OCI-LY7 (cell line): ENCODE results near the gene SIN3B. TPM values are rescaled to one million over a fixed set of nuclear protein-coding genes. Genes with fewer than 3 reads are reported as not detected.

ENCODE experiments used
- BruUV-seq: library from RNA; stranded (reverse); fragments of 400-500 nt; replicated peaks from 2 replicates; lab custom pipeline; 2021; lab: Mats Ljungman, UMichigan
- CTCF ChIA-PET: fragments of 300-600 bp; sonication (Branson Sonifier 250); formaldehyde crosslinking; loops from one replicate; lab custom pipeline; 2022; ENCODE audit warnings: antibody characterized with exemption; ENCODE audit not compliant: unreplicated experiment; lab: Charles Lee
- POLR2A ChIA-PET: fragments of 300-600 bp; sonication (Branson Sonifier 250); formaldehyde crosslinking; loops from one replicate; lab custom pipeline; 2022; ENCODE audit warnings: antibody characterized with exemption; lab: Charles Lee
- DNase-seq: peaks from one replicate; pipeline ENCODE4 v3.0.0-alpha.2; 2015; ENCODE audit warnings: low spot score
- H2AFZ ChIP-seq: fragments of 200-600 bp; sonication (generic), shearing (Covaris generic); 2 replicates; pipeline ENCODE4 v1.6.1; 2014; ENCODE audit warnings: mild to moderate bottlenecking, antibody characterized with exemption, low read length, moderate library complexity
- H3K27ac ChIP-seq: fragments of 200-600 bp; sonication (generic); 2 replicates; pipeline ENCODE4 v1.5.1; 2014; ENCODE audit warnings: mixed run types, low read depth, mild to moderate bottlenecking, moderate library complexity, low read length, inconsistent platforms; ENCODE audit not compliant: poor library complexity, severe bottlenecking
- H3K36me3 ChIP-seq: fragments of 200-600 bp; sonication (generic); 2 replicates; pipeline ENCODE4 v1.6.1; 2014; ENCODE audit warnings: mild to moderate bottlenecking, antibody characterized with exemption, low read length, moderate library complexity, mixed read lengths; ENCODE audit not compliant: insufficient read depth
- H3K4me1 ChIP-seq: fragments of 200-600 bp; sonication (generic); 2 replicates; pipeline ENCODE4 v1.5.1; 2014; ENCODE audit warnings: mild to moderate bottlenecking, low read length; ENCODE audit not compliant: insufficient read depth, poor library complexity, severe bottlenecking
- H3K4me2 ChIP-seq: fragments of 200-600 bp; sonication (generic); 2 replicates; pipeline ENCODE4 v1.6.1; 2014; ENCODE audit warnings: mild to moderate bottlenecking, low read length
- H3K4me3 ChIP-seq: fragments of 200-600 bp; sonication (generic); 2 replicates; pipeline ENCODE4 v1.5.1; 2014; ENCODE audit warnings: mild to moderate bottlenecking, low read depth, low read length; ENCODE audit not compliant: poor library complexity, severe bottlenecking
- H3K79me2 ChIP-seq: fragments of 200-600 bp; sonication (generic); 2 replicates; pipeline ENCODE4 v1.6.1; 2016; ENCODE audit warnings: low read depth, mild to moderate bottlenecking, low read length, moderate library complexity, mixed read lengths; ENCODE audit not compliant: insufficient read depth
- H3K9me2 ChIP-seq: fragments of 200-600 bp; sonication (generic); 2 replicates; pipeline ENCODE4 v1.6.1; 2016; ENCODE audit warnings: mild to moderate bottlenecking, low read length, mixed read lengths; ENCODE audit not compliant: insufficient read depth
- H3K9me3 ChIP-seq: fragments of 200-600 bp; sonication (generic); 2 replicates; pipeline ENCODE4 v1.6.1; 2014; ENCODE audit warnings: mild to moderate bottlenecking, mixed run types, low read length, mixed read lengths
- H4K20me1 ChIP-seq: fragments of 200-600 bp; sonication (generic); 2 replicates; pipeline ENCODE4 v1.6.1; 2014; ENCODE audit warnings: mild to moderate bottlenecking, antibody characterized with exemption, low read length, moderate library complexity, mixed read lengths; ENCODE audit not compliant: insufficient read depth
- CTCF ChIP-seq: fragments of 200-600 bp; sonication (generic); conservative IDR thresholded peaks from 2 replicates; pipeline ENCODE4 v1.5.1; 2014; ENCODE audit warnings: mild to moderate bottlenecking, antibody characterized with exemption, low read length, moderate library complexity, mixed read lengths
- EZH2phosphoT487 ChIP-seq: fragments of 200-600 bp; sonication (generic); IDR thresholded peaks from 2 replicates; pipeline ENCODE4 v1.6.1; 2018; ENCODE audit warnings: low read depth, borderline replicate concordance, mild to moderate bottlenecking, mixed run types, antibody characterized with exemption, low read length, moderate library complexity, mixed read lengths
- intact Hi-C: fragments of 100-400 bp; cut with micrococcal nuclease; formaldehyde crosslinking; loops from one replicate; pipeline ENCODE4 v1.10.0; 2022; ENCODE audit not compliant: unreplicated experiment
- small RNA-seq: library from RNA; depleted of rRNA; stranded (forward); fragments of <200 nt; gene quantifications from one replicate; pipeline ENCODE3, GENCODE V24; 2014
- total RNA-seq, 2 experiments: library from RNA; depleted of rRNA in 1 of 2; stranded (reverse); fragments of >200 nt in 1 of 2; shearing (Covaris generic) in 1 of 2; gene quantifications; 2 replicates each; pipeline ENCODE4 v1.2.3, GENCODE V29; 2014 to 2022

Gene SIN3B
- total RNA-seq, 2 experiments from 2014 or later, result 19.4 to 45.4 TPM

GRCh38 chr19:16928351-16928750, 99.2 kb downstream of the SIN3B start:
- H2AFZ ChIP-seq, result no peak overlapping the region
- H3K4me1 ChIP-seq, result no peaks in the 10 kb centered on the region
- TF ChIP-seq EZH2phosphoT487 (no peak), CTCF (no peak)
- H3K36me3 ChIP-seq, result no peaks in the 10 kb centered on the region
- H3K4me2 ChIP-seq, result no peak overlapping the region
- no peak overlapping the region for H3K27ac ChIP-seq
- no peak for DNase-seq
- H3K9me2 ChIP-seq, result no peaks in the 10 kb centered on the region
- H4K20me1 ChIP-seq, result no peaks in the 10 kb centered on the region
- H3K4me3 ChIP-seq, result no peak overlapping the region
- no peaks in the 10 kb centered on the region for H3K79me2 ChIP-seq
- no TSS peak for BruUV-seq
- intact Hi-C loops, result no loop called here
- peaks cover 2% of the 10 kb centered on the region for H3K9me3 ChIP-seq
- CTCF ChIA-PET, result interaction anchor here (0.7 kb wide), 1 partner anchor 11 kb away, joined by 4 read pairs; no protein-coding TSS in a partner anchor
- POLR2A ChIA-PET, result interaction anchor here (0.7 kb wide), 1 partner anchor 209 kb away, joined by 3 read pairs; the partner anchor contains the start of gene NWD1

GRCh38 chr19:16928916-16929315, 99.7 kb downstream of the SIN3B start:
- no peaks in the 10 kb centered on the region for H3K4me1 ChIP-seq
- H3K27ac ChIP-seq, result no peak overlapping the region
- H3K4me2 ChIP-seq, result no peak overlapping the region
- no peaks in the 10 kb centered on the region for H3K79me2 ChIP-seq
- ChIA-PET POLR2A (interaction anchor here (0.7 kb wide), 1 partner anchor 210 kb away, joined by 3 read pairs; the partner anchor contains the start of gene NWD1), CTCF (interaction anchor here (0.7 kb wide), 1 partner anchor 11 kb away, joined by 4 read pairs; no protein-coding TSS in a partner anchor)
- H3K4me3 ChIP-seq, result no peak overlapping the region
- H3K9me3 ChIP-seq, result peaks cover 7% of the 10 kb centered on the region
- H2AFZ ChIP-seq, result no peak overlapping the region
- intact Hi-C loops, result no loop called here
- no peaks in the 10 kb centered on the region for H4K20me1 ChIP-seq
- H3K9me2 ChIP-seq, result no peaks in the 10 kb centered on the region
- TF ChIP-seq EZH2phosphoT487 (no peak), CTCF (no peak)
- DNase-seq, result no peak
- BruUV-seq, result no TSS peak
- no peaks in the 10 kb centered on the region for H3K36me3 ChIP-seq

Small RNA genes lying within 50 kb of the gene (small RNA-seq; reads per million reads assigned to genes)
- gene AC008737.3 (not detected), gene RN7SL823P (not detected), gene RN7SL835P (not detected)

Other genes starting within 250 kb of the SIN3B start
- 17.2 and 19.4 TPM in 2 replicates for gene MED26, start 201.2 kb upstream of the SIN3B start, total RNA-seq (2014; rRNA removed; shearing (Covaris generic))
- 26.8 and 27.1 TPM in 2 replicates for gene MED26, start 201.2 kb upstream of the SIN3B start, total RNA-seq (2022)
- gene SMIM7, start 169.3 kb upstream of the SIN3B start, total RNA-seq (2014; rRNA removed; shearing (Covaris generic)), result 75.5 and 87.0 TPM in 2 replicates
- gene SMIM7, start 169.3 kb upstream of the SIN3B start, total RNA-seq (2022), result 96.3 and 104 TPM in 2 replicates
- gene TMEM38A, start 168.3 kb upstream of the SIN3B start, total RNA-seq (2014; rRNA removed; shearing (Covaris generic)), result 10.3 and 20.4 TPM in 2 replicates
- 18.1 and 23.6 TPM in 2 replicates for gene TMEM38A, start 168.3 kb upstream of the SIN3B start, total RNA-seq (2022)
- 0.05 and 0.09 TPM in 2 replicates for gene NWD1, start 109.6 kb upstream of the SIN3B start, total RNA-seq (2014; rRNA removed; shearing (Covaris generic))
- gene NWD1, start 109.6 kb upstream of the SIN3B start, total RNA-seq (2022), result 0.37 and 0.49 TPM in 2 replicates
- not detected in 2 replicates for gene F2RL3, start 59.6 kb downstream of the SIN3B start, total RNA-seq (2014; rRNA removed; shearing (Covaris generic))
- 0.10 TPM in 1 of 2 replicates, not detected in the other for gene F2RL3, start 59.6 kb downstream of the SIN3B start, total RNA-seq (2022)
- 0.32 TPM in 1 of 2 replicates, not detected in the other for gene CPAMD8, start 197.4 kb downstream of the SIN3B start, total RNA-seq (2014; rRNA removed; shearing (Covaris generic))
- 1.2 TPM in 2 replicates for gene CPAMD8, start 197.4 kb downstream of the SIN3B start, total RNA-seq (2022)
- 47.3 and 50.7 TPM in 2 replicates for gene HAUS8, start 246.1 kb downstream of the SIN3B start, total RNA-seq (2014; rRNA removed; shearing (Covaris generic))
- 74.1 and 107 TPM in 2 replicates for gene HAUS8, start 246.1 kb downstream of the SIN3B start, total RNA-seq (2022)
- gene MYO9B, start 246.4 kb downstream of the SIN3B start, total RNA-seq (2014; rRNA removed; shearing (Covaris generic)), result 74.7 and 84.9 TPM in 2 replicates
- 144 and 150 TPM in 2 replicates for gene MYO9B, start 246.4 kb downstream of the SIN3B start, total RNA-seq (2022)